Osteoblast (primary cell): ENCODE results near the gene CNOT11. TPM values are rescaled to one million over a fixed set of nuclear protein-coding genes. Genes with fewer than 3 reads are reported as not detected.
A peak's percentile ranks its signal among the peaks of the same experiment; 100 is the strongest.

ENCODE experiments used
- DNase-seq: peaks from one replicate; pipeline ENCODE4 v3.0.0; 2011; ENCODE audit warnings: low spot score, mixed read lengths; ENCODE audit not compliant: insufficient read length; ENCODE audit errors: missing footprints
- H2AFZ ChIP-seq: 2 replicates; pipeline ENCODE4 v1.6.0; 2011; ENCODE audit warnings: mild to moderate bottlenecking, low read length
- H3K27ac ChIP-seq: 2 replicates; pipeline ENCODE4 v1.5.1; 2011; ENCODE audit warnings: mild to moderate bottlenecking, low read depth, low read length, moderate library complexity
- H3K27me3 ChIP-seq: 2 replicates; pipeline ENCODE4 v1.6.0; 2012; ENCODE audit warnings: mild to moderate bottlenecking, control low read depth, inconsistent platforms, low read length, moderate library complexity; ENCODE audit not compliant: insufficient read depth
- H3K36me3 ChIP-seq: 2 replicates; pipeline ENCODE4 v1.5.1; 2011; ENCODE audit warnings: mild to moderate bottlenecking, low read length, control low read depth, moderate library complexity; ENCODE audit not compliant: insufficient read depth
- H3K4me1 ChIP-seq: 2 replicates; pipeline ENCODE4 v1.5.1; 2011; ENCODE audit warnings: mild to moderate bottlenecking, low read length, control low read depth, moderate library complexity; ENCODE audit not compliant: insufficient read depth
- H3K4me2 ChIP-seq: 2 replicates; pipeline ENCODE4 v1.6.0; 2011; ENCODE audit warnings: mild to moderate bottlenecking, low read length; ENCODE audit not compliant: insufficient read depth
- H3K4me3 ChIP-seq: fragments of 200-600 bp; sonication (generic); 3 replicates; pipeline ENCODE4 v1.5.1; 2012; ENCODE audit warnings: mild to moderate bottlenecking, low read length, inconsistent platforms; ENCODE audit not compliant: insufficient read depth
- H3K79me2 ChIP-seq: 2 replicates; pipeline ENCODE4 v1.6.0; 2012; ENCODE audit warnings: mild to moderate bottlenecking, low read length, control low read depth, inconsistent platforms; ENCODE audit not compliant: insufficient read depth
- H3K9me3 ChIP-seq: 2 replicates; pipeline ENCODE4 v1.5.1; 2011; ENCODE audit warnings: low read depth, low read length, control low read depth
- H4K20me1 ChIP-seq: 2 replicates; pipeline ENCODE4 v1.6.0; 2012; ENCODE audit warnings: mild to moderate bottlenecking, low read length, control low read depth; ENCODE audit not compliant: insufficient read depth
- total RNA-seq: library from RNA; depleted of rRNA; stranded (reverse); fragments of >200 nt; gene quantifications from 2 replicates; pipeline ENCODE4 v1.2.3, GENCODE V29; 2012
- TF ChIP-seq, protein P1 (sequence below): IDR thresholded peaks from 2 replicates; pipeline ENCODE4 v1.5.1; 2011; ENCODE audit warnings: mild to moderate bottlenecking, low read depth, low read length, moderate library complexity; ENCODE audit errors: extremely low read depth

The CNOT11 gene
- total RNA-seq, 1 donor: 43.4 TPM

DNA sequence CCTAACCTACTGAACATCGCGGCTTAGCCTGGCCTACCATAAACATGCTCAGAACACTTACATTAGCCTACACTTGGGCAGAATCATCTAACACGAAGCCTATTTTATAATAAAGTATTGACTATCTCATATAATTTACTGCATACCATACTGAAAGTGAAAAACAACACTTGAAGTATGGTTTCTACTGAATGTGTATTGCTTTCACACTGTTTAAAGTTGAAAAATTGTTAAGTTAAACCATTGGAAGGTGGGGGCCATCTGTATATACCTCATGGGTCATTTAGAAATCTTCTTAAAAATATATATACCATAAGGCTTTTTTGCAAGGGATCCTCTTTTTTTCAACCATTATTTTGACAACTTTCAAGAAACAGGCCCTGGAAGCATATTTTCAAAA, 39.3 kb downstream of the CNOT11 start:
- Histone ChIP-seq H3K27me3 (no peaks in the 10 kb centered on the region), H3K27ac (no peak overlapping the region), H3K4me3 (no peak overlapping the region), H4K20me1 (peaks cover 18% of the 10 kb centered on the region), H2AFZ (no peak overlapping the region), H3K36me3 (peaks cover 28% of the 10 kb centered on the region), H3K79me2 (peaks cover 37% of the 10 kb centered on the region), H3K9me3 (no peaks in the 10 kb centered on the region), H3K4me2 (no peak overlapping the region), H3K4me1 (peaks cover 13% of the 10 kb centered on the region)
- no peak for DNase-seq
- TF ChIP-seq, protein P1, sequence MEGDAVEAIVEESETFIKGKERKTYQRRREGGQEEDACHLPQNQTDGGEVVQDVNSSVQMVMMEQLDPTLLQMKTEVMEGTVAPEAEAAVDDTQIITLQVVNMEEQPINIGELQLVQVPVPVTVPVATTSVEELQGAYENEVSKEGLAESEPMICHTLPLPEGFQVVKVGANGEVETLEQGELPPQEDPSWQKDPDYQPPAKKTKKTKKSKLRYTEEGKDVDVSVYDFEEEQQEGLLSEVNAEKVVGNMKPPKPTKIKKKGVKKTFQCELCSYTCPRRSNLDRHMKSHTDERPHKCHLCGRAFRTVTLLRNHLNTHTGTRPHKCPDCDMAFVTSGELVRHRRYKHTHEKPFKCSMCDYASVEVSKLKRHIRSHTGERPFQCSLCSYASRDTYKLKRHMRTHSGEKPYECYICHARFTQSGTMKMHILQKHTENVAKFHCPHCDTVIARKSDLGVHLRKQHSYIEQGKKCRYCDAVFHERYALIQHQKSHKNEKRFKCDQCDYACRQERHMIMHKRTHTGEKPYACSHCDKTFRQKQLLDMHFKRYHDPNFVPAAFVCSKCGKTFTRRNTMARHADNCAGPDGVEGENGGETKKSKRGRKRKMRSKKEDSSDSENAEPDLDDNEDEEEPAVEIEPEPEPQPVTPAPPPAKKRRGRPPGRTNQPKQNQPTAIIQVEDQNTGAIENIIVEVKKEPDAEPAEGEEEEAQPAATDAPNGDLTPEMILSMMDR: no peak

DNA sequence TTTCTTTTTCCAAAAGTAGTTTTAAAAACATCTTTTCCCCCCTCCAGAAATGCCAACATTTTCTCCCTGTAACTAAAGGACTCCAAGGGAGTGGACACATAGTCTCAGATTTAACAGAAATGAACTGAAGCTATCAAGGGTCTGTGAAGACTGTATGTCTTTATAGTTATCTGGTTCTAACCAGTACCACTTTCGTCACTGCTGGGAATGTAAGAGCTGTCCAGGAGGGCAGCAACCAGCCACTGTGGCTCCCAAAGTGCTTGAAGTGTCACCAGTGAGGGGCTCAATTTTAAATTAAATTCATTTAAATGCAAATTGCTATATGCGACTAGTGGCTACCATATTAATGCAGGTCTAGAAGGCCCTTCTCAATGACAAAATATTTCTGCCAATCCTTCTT, 40.9 kb downstream of the CNOT11 start:
- no peak overlapping the region for H3K4me2 ChIP-seq
- no peaks in the 10 kb centered on the region for H3K27me3 ChIP-seq
- H3K27ac ChIP-seq: no peak overlapping the region
- H4K20me1 ChIP-seq: peaks cover 18% of the 10 kb centered on the region
- no peak overlapping the region for H3K4me3 ChIP-seq
- peaks cover 13% of the 10 kb centered on the region for H3K4me1 ChIP-seq
- H2AFZ ChIP-seq: no peak overlapping the region
- no peaks in the 10 kb centered on the region for H3K9me3 ChIP-seq
- H3K36me3 ChIP-seq: peaks cover 18% of the 10 kb centered on the region
- no peak for DNase-seq
- H3K79me2 ChIP-seq: peaks cover 51% of the 10 kb centered on the region
- TF ChIP-seq, protein P1: no peak

DNA sequence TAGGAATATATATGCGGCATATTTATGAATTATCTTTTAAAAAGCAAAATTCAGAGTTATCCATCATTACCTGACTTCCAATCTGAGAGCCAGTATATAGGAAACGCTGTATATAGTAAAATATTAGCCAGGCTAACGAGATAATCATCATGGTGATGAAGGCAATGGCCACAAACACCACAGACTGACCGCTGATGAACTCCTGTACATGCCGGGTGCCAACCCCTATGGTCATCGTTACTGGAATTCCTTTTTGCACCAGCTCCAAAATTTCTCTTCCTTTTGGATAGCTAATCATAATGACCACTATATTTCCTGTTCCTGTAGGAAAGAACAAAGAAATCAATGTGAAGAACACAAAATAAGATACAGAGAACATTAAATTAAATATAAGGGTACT, 42.2 kb downstream of the CNOT11 start:
- Histone ChIP-seq H3K79me2 (peaks cover 64% of the 10 kb centered on the region), H3K4me2 (no peak overlapping the region), H3K36me3 (peaks cover 18% of the 10 kb centered on the region), H3K4me1 (peaks cover 13% of the 10 kb centered on the region), H3K9me3 (no peaks in the 10 kb centered on the region), H3K27ac (no peak overlapping the region), H3K27me3 (no peaks in the 10 kb centered on the region), H4K20me1 (peaks cover 26% of the 10 kb centered on the region), H2AFZ (no peak overlapping the region), H3K4me3 (no peak overlapping the region)
- DNase-seq: no peak
- TF ChIP-seq, protein P1: no peak

DNA sequence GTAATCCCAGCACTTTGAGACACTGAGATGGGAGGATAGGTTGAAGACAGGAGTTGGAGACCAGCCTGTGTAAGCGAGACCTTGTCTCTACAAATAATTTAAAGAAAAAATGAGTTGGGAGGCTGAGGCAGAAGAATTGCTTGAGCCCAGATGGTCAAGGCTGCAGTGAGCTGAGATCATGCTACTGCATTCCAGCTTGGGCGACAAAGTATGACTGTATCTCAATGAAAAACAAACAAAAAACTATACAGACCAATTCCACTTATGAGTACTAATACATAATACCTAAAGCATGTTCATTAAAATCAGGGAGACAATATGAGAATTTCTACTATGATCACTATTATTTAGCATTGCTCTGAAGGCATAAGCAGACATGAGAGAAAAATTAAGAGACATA, 43.2 kb downstream of the CNOT11 start:
- peaks cover 73% of the 10 kb centered on the region for H3K79me2 ChIP-seq
- H4K20me1 ChIP-seq: peaks cover 32% of the 10 kb centered on the region
- H3K4me2 ChIP-seq: peak overlapping the region; percentile 21
- no peak for DNase-seq
- no peaks in the 10 kb centered on the region for H3K27me3 ChIP-seq
- TF ChIP-seq, protein P1: no peak
- no peaks in the 10 kb centered on the region for H3K9me3 ChIP-seq
- peak overlapping the region; percentile 17 for H3K27ac ChIP-seq
- no peak overlapping the region for H3K4me3 ChIP-seq
- H2AFZ ChIP-seq: no peak overlapping the region
- H3K36me3 ChIP-seq: peaks cover 18% of the 10 kb centered on the region
- peaks cover 13% of the 10 kb centered on the region for H3K4me1 ChIP-seq
